Hematopoietic multipotent progenitor cell treated with erythropoietin and hydrocortisone succinate and interleukin-3 and kit ligand, for 4 days (in vitro differentiated cells): ENCODE measurements around the gene TRIB2.

ENCODE experiments used
- DNase-seq: peaks from one replicate; pipeline ENCODE4 v3.0.0-alpha.2; 2015

Gene TRIB2

GRCh38 chr2:12754643-12755042 is 37.9 kb downstream of the TRIB2 start:
- DNase-seq: no peak

GRCh38 chr2:12755384-12755783 is 38.6 kb downstream of the TRIB2 start:
- DNase-seq: peak; percentile 5

DNA sequence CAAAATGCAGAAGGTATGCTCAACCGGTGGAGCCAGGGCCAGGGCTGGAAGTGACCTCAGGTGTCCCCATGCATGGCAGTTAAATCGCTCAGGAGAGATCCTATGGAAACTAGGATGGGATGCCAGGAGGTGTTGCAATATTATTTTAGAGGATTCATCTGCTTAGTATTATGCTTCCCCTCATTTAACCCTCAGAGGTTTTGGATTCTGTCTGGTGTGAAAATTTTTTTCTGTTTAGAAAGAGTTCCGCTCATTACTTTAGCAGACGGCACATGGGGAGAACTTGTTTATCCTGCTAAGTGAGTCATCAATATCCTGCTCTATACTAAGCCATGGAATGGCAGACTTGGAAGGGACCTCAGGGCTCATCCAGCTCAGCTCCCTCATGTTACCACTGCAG is 42.5 kb downstream of the TRIB2 start:
- no peak for DNase-seq

DNA sequence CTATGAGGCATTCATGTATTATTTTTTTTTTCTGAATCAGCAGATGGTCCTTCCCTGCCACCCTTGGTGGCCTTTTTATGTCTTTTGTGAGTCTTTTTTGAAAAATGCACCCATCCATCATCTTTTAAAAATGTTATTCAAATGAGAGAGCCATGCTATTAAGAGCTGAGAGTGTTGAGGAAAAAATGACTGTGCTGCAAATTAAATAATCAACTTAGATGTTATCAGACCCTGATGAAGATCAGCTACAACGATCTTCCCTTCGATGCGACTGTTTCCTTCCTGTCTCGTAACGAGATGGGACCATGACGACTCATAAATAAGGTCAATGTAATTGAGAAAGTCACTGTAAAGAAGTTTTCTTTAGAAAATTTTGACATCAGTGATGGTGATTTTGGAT is 44.4 kb downstream of the TRIB2 start:
- peak; percentile 16 for DNase-seq

- no peak for DNase-seq
Measured at GRCh38 chr2:12762337-12762736, 45.6 kb downstream of the TRIB2 start.

DNA sequence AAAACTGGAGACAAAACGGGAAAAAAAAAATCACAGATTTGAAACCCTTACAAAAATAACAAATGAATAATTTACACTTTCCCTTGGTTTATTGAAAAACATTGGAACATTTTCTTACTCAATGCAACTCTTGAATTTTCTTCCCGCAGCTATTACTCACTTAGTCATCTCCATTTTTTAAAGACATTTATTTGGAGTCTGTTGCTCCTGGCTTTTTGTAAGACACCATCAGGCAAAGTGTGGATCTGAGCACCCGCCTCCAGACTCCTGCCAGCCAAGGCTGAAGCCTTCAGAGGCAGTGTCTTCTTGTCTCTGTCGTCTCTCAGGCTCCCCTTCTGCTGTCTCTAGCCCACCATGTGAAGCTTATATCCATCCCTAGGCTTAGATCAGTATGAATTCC is 46.2 kb downstream of the TRIB2 start:
- no peak for DNase-seq

DNA sequence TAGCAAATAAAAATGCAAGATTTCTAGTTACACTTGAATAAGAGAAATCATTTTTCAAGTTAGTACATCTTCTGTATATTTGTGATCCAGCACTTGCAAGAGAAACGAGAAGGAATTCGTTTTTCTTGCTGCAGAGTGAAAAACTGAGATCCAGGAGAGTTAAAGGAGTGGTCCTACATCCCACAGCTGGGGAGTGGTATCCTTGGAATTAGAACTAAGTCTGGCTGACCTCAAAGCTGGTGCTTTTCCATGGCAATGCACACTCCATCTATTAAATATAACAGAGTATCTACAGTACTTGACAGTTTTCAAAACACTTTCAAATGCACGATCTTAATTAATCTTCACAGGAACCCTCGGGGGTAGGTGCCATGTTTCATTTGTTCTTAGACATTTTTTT is 46.8 kb downstream of the TRIB2 start:
- no peak for DNase-seq

GRCh38 chr2:12764075-12764730 is 47.5 kb downstream of the TRIB2 start:
- peak; percentile 4 for DNase-seq

- no peak for DNase-seq
Measured at GRCh38 chr2:12764849-12765605, 48.3 kb downstream of the TRIB2 start.

DNA sequence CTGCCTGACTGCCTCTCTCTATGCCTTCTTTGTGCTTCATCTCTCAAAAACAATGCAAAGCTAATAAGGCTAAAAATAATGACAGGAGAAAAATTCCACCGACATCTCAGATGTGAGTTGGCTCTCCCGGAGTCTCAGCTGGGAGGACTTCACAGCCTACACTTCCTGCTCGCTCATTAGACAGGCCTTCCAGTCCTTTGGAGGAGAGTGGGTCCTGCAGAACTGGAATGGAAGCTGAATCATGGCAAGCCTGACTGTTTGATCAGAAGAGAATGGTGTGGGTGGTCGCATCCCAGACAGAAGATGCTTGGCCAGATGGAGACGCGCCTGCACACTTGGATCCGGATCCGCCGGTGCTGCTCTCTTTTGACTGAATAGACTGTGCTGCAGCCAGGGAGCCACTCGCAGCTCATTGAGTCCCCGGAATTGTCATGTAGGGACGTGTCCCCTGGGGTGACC is 49.7 kb downstream of the TRIB2 start:
- no peak for DNase-seq

GRCh38 chr2:12767541-12767940 is 50.8 kb downstream of the TRIB2 start:
- no peak for DNase-seq

- no peak for DNase-seq
Measured at GRCh38 chr2:12767996-12768624, 51.4 kb downstream of the TRIB2 start.

DNA sequence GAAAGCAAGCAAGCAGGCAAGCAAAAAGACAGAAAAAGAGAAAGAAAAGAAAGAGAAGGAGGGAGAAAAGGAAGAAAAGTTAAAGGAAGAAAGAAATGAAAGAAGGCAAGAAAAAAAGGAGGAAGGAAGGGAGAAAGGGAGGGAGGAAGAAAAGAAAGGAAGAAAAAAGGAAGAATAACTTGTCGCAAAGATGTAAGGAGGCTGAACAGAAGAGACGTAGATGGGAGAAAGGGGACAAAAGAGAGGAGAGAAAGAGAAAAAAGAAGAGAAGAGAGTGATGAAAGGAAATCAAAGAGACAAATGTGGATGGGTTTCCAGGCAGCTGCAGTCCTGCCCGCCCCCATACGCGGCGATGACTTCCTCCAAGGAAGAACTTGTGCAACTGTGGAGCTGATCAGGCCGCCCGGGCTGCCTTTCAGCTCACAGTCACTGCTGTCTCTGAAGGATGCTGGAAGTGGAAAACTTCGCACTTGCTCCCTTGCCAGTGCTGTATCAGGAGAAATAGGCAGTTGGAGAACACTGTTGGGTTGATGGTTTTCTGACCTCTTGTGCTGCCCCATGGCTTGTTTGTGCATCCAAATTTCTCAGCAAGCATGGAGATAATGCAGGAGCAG is 52.9 kb downstream of the TRIB2 start:
- peak; percentile 10 for DNase-seq

DNA sequence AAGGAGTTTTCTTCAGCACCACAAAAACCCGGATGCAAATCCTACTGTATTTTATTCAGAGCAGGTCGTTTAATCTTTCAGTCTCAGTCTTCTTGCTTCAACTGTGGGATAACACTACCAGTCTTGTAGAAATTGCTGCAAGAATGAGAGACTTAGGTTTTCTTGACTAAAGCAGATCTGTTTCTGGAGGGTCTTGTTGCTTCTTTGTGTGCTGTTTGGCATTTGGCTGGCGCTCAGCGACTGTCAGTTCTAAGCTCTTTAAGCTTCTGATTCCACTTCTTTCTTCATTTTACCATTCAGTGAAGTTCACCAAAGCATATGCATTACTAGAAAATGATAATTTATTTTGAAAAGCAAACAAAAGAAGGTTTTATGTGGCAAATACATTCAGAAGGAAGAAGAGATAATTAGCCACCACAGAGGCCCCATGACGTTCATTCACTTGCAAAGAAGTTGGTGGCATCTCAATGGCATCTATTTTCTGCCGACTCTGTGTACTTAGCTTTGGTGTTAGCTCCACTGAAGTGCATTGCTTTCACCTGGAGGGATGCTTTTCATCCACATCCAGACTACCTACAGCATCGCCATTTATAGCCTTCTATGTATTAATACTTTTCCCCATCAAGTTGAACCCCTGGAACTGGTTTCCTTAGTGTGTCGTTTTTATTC is 53.7 kb downstream of the TRIB2 start:
- no peak for DNase-seq

- no peak for DNase-seq
Measured at GRCh38 chr2:12771154-12771553, 54.4 kb downstream of the TRIB2 start.

- DNase-seq: no peak
Measured at GRCh38 chr2:12773586-12774394, 57.1 kb downstream of the TRIB2 start.

- no peak for DNase-seq
Measured at GRCh38 chr2:12774395-12774727, 57.6 kb downstream of the TRIB2 start.

- DNase-seq: no peak
Measured at GRCh38 chr2:12776521-12776961, 59.8 kb downstream of the TRIB2 start.

DNA sequence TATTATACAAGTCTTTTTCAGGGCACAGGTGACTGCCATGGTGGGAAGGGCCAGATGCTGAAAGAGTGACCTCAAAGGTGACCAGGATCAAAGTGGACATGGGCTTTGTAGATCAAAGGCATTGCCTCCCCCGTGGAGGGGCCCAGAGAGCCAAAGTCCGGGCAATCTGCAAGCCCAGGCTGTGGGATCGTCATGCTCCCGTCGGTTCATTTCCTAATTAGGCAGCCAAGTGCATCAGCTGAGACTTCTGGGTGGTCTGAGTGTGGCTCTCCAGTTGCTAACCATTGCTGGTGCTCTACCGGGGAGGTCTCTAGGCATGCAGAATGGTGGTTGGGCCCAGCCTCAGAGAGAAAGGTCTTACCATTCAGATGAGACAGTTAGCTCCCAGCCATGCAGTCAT is 61.6 kb downstream of the TRIB2 start:
- no peak for DNase-seq

- no peak for DNase-seq
Measured at GRCh38 chr2:12778811-12779579, 62.3 kb downstream of the TRIB2 start.

- no peak for DNase-seq
Measured at GRCh38 chr2:12781329-12781728, 64.6 kb downstream of the TRIB2 start.
